ENCODE measurements around the gene ASXL2.
"Not testable (repeated sequence)": the region's sequence is repeated elsewhere in the genome, so short reads cannot be mapped to it uniquely, and the experiment has no call there.

ASXL2 gene

GRCh38 chr2:25742501-25742900 is 135.8 kb downstream of the ASXL2 start:
- DNase-seq (ENCODE audit: extremely low read depth in 1 of 2, low read depth in 1 of 2): no peak

- no peak for DNase-seq (ENCODE audit: extremely low read depth in 1 of 2, low read depth in 1 of 2)
Observed at GRCh38 chr2:25740810-25741381, 137.4 kb downstream of the ASXL2 start.

DNA sequence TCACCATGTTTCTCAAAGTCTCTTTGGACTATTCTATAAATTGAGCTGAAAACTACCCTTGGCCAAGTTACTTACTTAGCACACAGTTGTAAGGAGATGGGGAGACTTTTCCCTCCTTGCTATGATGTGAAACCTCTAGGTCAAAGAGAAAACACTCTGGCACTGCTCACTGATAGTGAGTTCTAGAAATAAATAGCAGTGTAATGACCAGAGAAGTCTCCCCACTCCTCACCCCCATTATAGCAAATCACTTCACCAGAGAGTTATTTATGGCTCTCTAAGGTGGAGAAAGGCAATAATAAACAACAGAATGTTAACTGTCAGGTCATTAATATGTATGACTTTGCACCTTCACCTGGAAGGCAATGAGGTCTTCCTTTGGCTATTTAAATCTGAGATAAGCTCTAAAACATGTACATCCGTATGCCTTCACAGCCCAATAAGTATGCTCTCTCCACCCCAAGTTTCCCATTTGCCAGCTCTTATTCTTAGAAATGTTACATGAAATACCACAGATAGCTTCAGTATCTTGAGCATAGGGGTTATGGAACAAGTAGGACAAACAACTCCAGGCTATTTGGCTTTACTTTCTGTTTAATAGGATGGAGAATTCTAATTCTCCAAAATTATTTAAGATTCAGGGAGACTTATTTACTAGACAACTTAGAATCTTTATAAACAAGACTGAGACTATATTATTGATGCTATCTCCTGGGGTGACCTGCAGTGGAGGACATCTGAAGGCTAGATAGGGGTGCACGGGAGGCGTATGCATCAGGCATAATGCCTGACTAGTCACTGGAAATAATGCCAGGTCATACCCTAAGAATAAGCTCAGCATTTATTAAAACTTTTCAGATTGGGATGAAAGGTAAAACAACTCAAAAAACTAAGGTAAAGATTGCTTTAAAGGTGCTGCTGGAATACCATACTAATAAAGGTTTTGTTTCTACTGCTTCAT is 139.6 kb downstream of the ASXL2 start:
- DNase-seq (ENCODE audit: extremely low read depth in 1 of 2, low read depth in 1 of 2): no peak

DNA sequence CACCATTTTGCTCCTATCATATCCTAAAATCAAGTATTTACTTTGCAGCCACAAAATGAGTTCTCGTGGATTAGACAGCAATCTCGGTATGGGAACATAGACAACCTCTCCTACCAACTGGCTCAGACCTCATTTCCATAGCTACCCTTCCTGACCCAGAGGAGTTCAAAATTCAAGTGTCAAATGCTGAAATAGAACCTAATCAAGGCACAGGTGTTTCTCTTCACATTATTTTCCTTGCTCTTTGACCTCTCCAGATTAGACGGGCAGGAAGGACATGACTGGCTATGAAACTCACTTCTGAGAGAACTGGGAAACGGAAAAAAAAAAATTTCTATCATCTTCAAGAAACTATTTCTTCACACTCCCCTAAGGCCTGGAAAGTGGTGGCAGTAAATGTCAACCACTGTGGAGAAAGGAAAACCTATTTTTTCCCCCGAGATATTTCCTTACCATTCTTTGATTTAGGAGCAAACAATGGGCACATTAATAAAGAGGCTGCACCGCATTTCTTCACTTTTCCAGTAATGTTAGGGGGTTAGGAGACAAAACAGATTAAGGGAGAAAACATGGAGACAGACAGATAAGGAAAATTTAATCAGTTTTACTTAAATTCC is 141.3 kb downstream of the ASXL2 start:
- no peak for DNase-seq (ENCODE audit: extremely low read depth in 1 of 2, low read depth in 1 of 2)

- no peak for DNase-seq (ENCODE audit: extremely low read depth in 1 of 2, low read depth in 1 of 2)
Observed at GRCh38 chr2:25735835-25736234, 142.5 kb downstream of the ASXL2 start.

GRCh38 chr2:25728559-25728958 is 149.7 kb downstream of the ASXL2 start:
- DNase-seq (ENCODE audit: extremely low read depth in 1 of 2, low read depth in 1 of 2): no peak

- no peak for DNase-seq (ENCODE audit: extremely low read depth in 1 of 2, low read depth in 1 of 2)
Observed at GRCh38 chr2:25726522-25726921, 151.8 kb downstream of the ASXL2 start.

DNA sequence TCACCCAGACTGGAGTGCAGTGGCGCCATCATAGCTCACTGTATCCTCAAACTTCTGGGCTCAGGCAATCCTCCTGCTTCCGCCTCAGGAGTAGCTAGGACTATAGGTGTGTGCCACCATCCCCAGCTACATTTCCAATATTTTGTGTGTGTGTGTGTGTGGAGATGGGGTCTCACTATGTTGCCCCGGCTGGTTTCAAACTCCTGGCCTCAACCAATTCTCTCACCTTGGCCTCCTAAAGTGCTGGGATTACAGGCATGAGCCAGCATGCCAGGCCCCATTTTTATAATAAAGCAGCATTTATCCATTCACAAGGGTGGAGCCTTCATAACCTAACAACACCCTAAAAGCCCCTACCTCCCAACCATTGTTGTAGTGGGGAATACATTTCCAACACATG is 152.4 kb downstream of the ASXL2 start:
- no peak for DNase-seq (ENCODE audit: extremely low read depth in 1 of 2, low read depth in 1 of 2)

- no peak for DNase-seq (ENCODE audit: extremely low read depth in 1 of 2, low read depth in 1 of 2)
Observed at GRCh38 chr2:25724756-25725155, 153.5 kb downstream of the ASXL2 start.

GRCh38 chr2:25722224-25722623 is 156.1 kb downstream of the ASXL2 start:
- DNase-seq (ENCODE audit: extremely low read depth in 1 of 2, low read depth in 1 of 2): no peak

DNA sequence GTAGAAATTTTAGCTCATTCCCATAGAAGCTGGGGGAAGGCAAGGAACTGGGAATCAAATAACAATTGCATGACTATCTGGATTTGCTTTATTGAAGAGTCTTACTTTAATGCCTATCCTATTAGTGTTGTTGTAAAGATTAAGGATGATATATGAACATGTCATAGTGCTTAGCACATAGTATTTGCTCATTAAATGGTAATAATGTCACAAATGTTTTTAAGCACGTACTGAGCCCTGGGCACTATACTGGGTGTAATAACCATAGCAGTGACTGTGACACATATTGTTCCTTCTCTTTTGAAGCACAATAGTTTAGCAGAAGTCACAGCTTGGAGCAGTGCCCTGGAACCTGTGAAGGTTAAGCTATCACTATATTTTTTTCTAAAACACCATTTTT is 157.7 kb downstream of the ASXL2 start:
- DNase-seq (ENCODE audit: extremely low read depth in 1 of 2, low read depth in 1 of 2): no peak

DNA sequence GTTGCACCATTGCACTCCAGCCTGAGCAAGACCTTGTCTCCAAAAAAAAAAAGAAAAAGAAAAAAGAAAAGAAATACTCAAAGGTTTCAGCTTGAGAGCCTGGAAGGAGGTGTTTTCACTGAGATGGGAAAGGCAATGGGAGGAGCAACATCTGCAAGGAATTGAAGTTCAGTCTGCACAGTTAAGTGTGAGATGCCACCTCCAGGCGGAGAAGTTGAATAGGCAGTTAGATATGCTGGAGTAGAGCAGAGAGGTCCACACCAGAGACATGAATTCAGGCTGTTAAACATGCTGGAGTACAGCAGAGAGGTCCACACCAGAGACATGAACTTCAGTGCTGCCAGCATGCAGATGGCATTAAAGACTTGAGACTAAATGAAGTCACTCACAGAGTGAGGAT is 163.5 kb downstream of the ASXL2 start:
- DNase-seq (ENCODE audit: extremely low read depth in 1 of 2, low read depth in 1 of 2): no peak

GRCh38 chr2:25712455-25712854 is 165.8 kb downstream of the ASXL2 start:
- no peak for DNase-seq (ENCODE audit: extremely low read depth in 1 of 2, low read depth in 1 of 2)

- DNase-seq (ENCODE audit: extremely low read depth in 1 of 2, low read depth in 1 of 2): no peak
Observed at GRCh38 chr2:25711675-25712354, 166.5 kb downstream of the ASXL2 start.

DNA sequence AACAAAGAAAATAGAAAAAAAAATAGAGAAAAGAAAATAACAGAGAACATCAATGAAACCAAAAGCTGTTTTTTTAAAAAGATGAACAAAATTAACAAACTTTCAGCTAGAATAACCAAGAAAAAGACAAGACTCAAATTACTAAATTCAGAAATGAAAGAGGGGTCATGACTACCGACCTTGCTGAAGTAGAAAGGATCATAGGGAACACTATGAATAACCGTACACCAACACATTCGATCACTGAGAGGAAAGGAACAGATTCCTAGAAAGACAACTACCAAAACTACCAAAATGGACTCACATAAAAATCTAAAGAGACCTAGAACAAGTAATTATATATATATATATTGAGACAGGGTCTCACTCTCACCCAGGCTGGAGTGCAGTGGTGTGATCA is 167.5 kb downstream of the ASXL2 start:
- no peak for DNase-seq (ENCODE audit: extremely low read depth in 1 of 2, low read depth in 1 of 2)

DNA sequence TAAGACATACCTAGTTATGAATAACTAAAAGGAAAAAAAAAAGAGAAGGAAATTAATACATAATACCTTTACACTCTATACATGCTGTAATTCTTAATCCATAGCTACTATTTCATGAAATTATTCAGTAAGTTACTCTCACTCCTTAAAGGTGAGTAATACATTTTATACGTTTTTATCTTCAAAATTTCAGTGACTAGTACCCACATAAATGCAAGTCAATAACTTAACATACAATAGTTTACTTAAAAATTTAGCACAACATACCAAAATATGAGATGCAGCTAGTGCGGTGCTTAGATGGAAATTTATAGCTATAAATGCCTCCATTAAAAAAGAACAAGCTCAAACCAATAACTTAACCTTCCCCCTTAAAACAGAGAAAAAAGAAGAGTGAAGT is 168.9 kb downstream of the ASXL2 start:
- no peak for DNase-seq (ENCODE audit: extremely low read depth in 1 of 2, low read depth in 1 of 2)

- no peak for DNase-seq (ENCODE audit: extremely low read depth in 1 of 2, low read depth in 1 of 2)
Observed at GRCh38 chr2:25707927-25708590, 170.2 kb downstream of the ASXL2 start.

DNA sequence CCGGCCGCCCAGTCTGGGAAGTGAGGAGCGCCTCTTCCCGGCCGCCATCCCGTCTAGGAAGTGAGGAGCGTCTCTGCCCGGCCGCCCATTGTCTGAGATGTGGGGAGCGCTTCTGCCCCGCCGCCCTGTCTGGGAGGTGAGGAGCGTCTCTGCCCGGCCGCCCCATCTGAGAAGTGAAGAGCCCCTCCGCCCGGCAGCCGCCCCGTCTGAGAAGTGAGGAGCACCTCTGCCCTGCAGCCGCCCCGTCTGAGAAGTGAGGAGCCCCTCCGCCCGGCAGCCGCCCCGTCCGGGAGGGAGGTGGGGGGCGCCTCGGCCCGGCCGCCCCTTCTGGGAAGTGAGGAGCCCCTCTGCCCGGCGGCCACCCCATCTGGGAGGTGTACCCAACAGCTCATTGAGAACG is 172.7 kb downstream of the ASXL2 start:
- not testable (repeated sequence) for DNase-seq (ENCODE audit: extremely low read depth in 1 of 2, low read depth in 1 of 2)

GRCh38 chr2:25701801-25702200 is 176.5 kb downstream of the ASXL2 start:
- DNase-seq (ENCODE audit: extremely low read depth in 1 of 2, low read depth in 1 of 2): no peak

GRCh38 chr2:25700221-25700660 is 178.0 kb downstream of the ASXL2 start:
- DNase-seq (ENCODE audit: extremely low read depth in 1 of 2, low read depth in 1 of 2): no peak

DNA sequence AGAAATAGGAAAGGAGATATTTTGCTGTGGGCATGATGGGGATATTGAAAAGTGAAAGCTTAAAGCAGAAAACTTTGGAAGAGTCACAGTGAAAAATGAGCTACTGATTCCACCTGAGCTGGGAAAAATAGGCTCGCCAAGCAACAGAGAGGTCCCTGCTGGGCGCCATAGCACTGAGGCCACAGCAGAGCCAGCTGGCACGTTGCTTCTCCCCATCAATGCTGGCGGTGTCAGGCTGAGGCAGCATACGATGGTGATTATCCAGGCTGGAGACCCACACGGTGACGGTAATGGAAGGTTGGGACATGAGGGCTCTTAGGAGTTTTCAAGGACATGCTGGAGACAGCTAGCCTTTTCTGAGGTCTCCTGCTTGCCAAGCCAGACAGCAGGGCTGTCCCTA is 179.1 kb downstream of the ASXL2 start:
- no peak for DNase-seq (ENCODE audit: extremely low read depth in 1 of 2, low read depth in 1 of 2)

Measured in stimulated activated CD8-positive, alpha-beta memory T cell treated with anti-CD3 and anti-CD28 coated beads, Interleukin-7, amount 100 ng/mL, for 48 hours (primary cell).